ENCODE data around the gene USP53.

Gene USP53

GRCh38 chr4:119189638-119190037, 22.9 kb upstream of the USP53 start:
- no peak for TF ChIP-seq CTCF (IDR thresholded peaks at IDR 0.05; ENCODE audit: low read depth, low read length, missing control alignments)
- H3K4me3 ChIP-seq (ENCODE audit: low read depth, low read length), result no peak overlapping the region
- no peak for DNase-seq (ENCODE audit: low read depth)

- no peak for DNase-seq (ENCODE audit: low read depth)
- H3K4me3 ChIP-seq (ENCODE audit: low read depth, low read length), result no peak overlapping the region
- TF ChIP-seq CTCF (IDR thresholded peaks at IDR 0.05; ENCODE audit: low read depth, low read length, missing control alignments), result no peak
Measured at GRCh38 chr4:119190354-119190753, 22.2 kb upstream of the USP53 start.

GRCh38 chr4:119191505-119191904, 21.0 kb upstream of the USP53 start:
- TF ChIP-seq CTCF (IDR thresholded peaks at IDR 0.05; ENCODE audit: low read depth, low read length, missing control alignments), result no peak
- H3K4me3 ChIP-seq (ENCODE audit: low read depth, low read length), result no peak overlapping the region
- DNase-seq (ENCODE audit: low read depth), result no peak

GRCh38 chr4:119197772-119198212, 14.7 kb upstream of the USP53 start:
- no peak for DNase-seq (ENCODE audit: low read depth)
- no peak for TF ChIP-seq CTCF (IDR thresholded peaks at IDR 0.05; ENCODE audit: low read depth, low read length, missing control alignments)
- H3K4me3 ChIP-seq (ENCODE audit: low read depth, low read length), result no peak overlapping the region

GRCh38 chr4:119204916-119205315, 7.6 kb upstream of the USP53 start:
- no peak for DNase-seq (ENCODE audit: low read depth)
- no peak overlapping the region for H3K4me3 ChIP-seq (ENCODE audit: low read depth, low read length)
- no peak for TF ChIP-seq CTCF (IDR thresholded peaks at IDR 0.05; ENCODE audit: low read depth, low read length, missing control alignments)

- DNase-seq (ENCODE audit: low read depth), result no peak
- H3K4me3 ChIP-seq (ENCODE audit: low read depth, low read length), result no peak overlapping the region
- TF ChIP-seq CTCF (IDR thresholded peaks at IDR 0.05; ENCODE audit: low read depth, low read length, missing control alignments), result no peak
Measured at GRCh38 chr4:119205690-119206089, 6.8 kb upstream of the USP53 start.

GRCh38 chr4:119206178-119206577, 6.3 kb upstream of the USP53 start:
- no peak for TF ChIP-seq CTCF (IDR thresholded peaks at IDR 0.05; ENCODE audit: low read depth, low read length, missing control alignments)
- H3K4me3 ChIP-seq (ENCODE audit: low read depth, low read length), result no peak overlapping the region
- DNase-seq (ENCODE audit: low read depth), result no peak
